PC-3 (cell line): ENCODE results near the gene GABBR2.

ENCODE experiments used
- CTCF ChIP-seq: fragments of 300-600 bp; sonication (generic); conservative IDR thresholded peaks from 2 replicates; pipeline ENCODE4 v1.5.1; 2017; ENCODE audit warnings: antibody characterized with exemption, low read depth, mild to moderate bottlenecking, low read length
- EZH2 ChIP-seq: fragments of 300-600 bp; sonication (generic); IDR thresholded peaks from one replicate; pipeline ENCODE4 v1.6.1; 2017; ENCODE audit warnings: antibody characterized with exemption, mild to moderate bottlenecking, low read length; ENCODE audit not compliant: unreplicated experiment
- EZH2phosphoT487 ChIP-seq: fragments of 300-600 bp; sonication (generic); IDR thresholded peaks from 2 replicates; pipeline ENCODE4 v1.6.1; 2018; ENCODE audit warnings: mild to moderate bottlenecking, antibody characterized with exemption, low read length, borderline replicate concordance

GRCh38 chr9:98589102-98589501, 119.6 kb downstream of the GABBR2 start:
- TF ChIP-seq CTCF (no peak), EZH2 (no peak), EZH2phosphoT487 (no peak)
